A549 treated with Hydrocortisone at 1 μM for 4 hours (cell line): Measurements from ENCODE around the gene BAZ1A. TPM values are rescaled to one million over a fixed set of nuclear protein-coding genes. Genes with fewer than 3 reads are reported as not detected.

Source experiments
- total RNA-seq: library from RNA; stranded (reverse); fragments of 200-300 nt; extraction: Qiagen RNA extraction; gene quantifications from 5 replicates; pipeline ENCODE4 v1.2.3, GENCODE V29; 2022

BAZ1A gene
- 21.4 to 36.4 TPM (median 23.6 TPM) in 5 replicates for total RNA-seq

GRCh38 chr14:34875031-34875922, at the start of gene BAZ1A:
BAZ1A (minus strand) TSS chr14:34875360; CDS start chr14:34874604, 756 bp downstream.

GRCh38 chr14:34714320-34715126, 160.6 kb downstream of the BAZ1A start, which contains the start of gene CFL2:
CFL2 (minus strand) TSS chr14:34714593; CDS start chr14:34714540, 53 bp downstream.

Other genes with a start within 250 kb of the BAZ1A start
- gene SNX6, start 245.2 kb downstream of the BAZ1A start, total RNA-seq, result 62.7 to 108 TPM (median 74.0 TPM) in 5 replicates
- 98.3 to 121 TPM (median 116 TPM) in 5 replicates for gene CFL2, start 160.8 kb downstream of the BAZ1A start, total RNA-seq
- 56.4 to 72.8 TPM (median 57.8 TPM) in 5 replicates for gene SRP54, start 107.6 kb upstream of the BAZ1A start, total RNA-seq
- gene FAM177A1, start 170.9 kb upstream of the BAZ1A start, total RNA-seq, result 106 to 115 TPM (median 114 TPM) in 5 replicates
- gene PPP2R3C, start 246.6 kb upstream of the BAZ1A start, total RNA-seq, result 27.0 to 30.1 TPM (median 29.0 TPM) in 5 replicates
- gene PRORP, start 247.2 kb upstream of the BAZ1A start, total RNA-seq, result 33.6 to 42.9 TPM (median 35.5 TPM) in 5 replicates